ENCODE measurements around the gene TBX6.
"Not testable (repeated sequence)": the region's sequence is repeated elsewhere in the genome, so short reads cannot be mapped to it uniquely, and the experiment has no call there.

TBX6 gene

GRCh38 chr16:30119428-30119827 is 27.7 kb upstream of the TBX6 start:
- Mint-ChIP-seq H3K27ac (peak overlapping the region; percentile 41), H3K36me3 (ENCODE audit: low read depth) (peaks cover 8% of the 10 kb centered on the region), H3K27me3 (ENCODE audit: low read depth) (no peaks in the 10 kb centered on the region), H3K9me3 (no peaks in the 10 kb centered on the region), H3K4me3 (no peak overlapping the region), H3K4me1 (ENCODE audit: low read depth) (peaks cover 10% of the 10 kb centered on the region)
- no peak for DNase-seq (ENCODE audit: low spot score)

- no peaks in the 10 kb centered on the region for H3K9me3 Mint-ChIP-seq
- H3K4me3 Mint-ChIP-seq = no peak overlapping the region
- H3K4me1 Mint-ChIP-seq (ENCODE audit: low read depth) = peaks cover 10% of the 10 kb centered on the region
- H3K27ac Mint-ChIP-seq = no peak overlapping the region
- H3K36me3 Mint-ChIP-seq (ENCODE audit: low read depth) = peaks cover 11% of the 10 kb centered on the region
- DNase-seq (ENCODE audit: low spot score) = no peak
- H3K27me3 Mint-ChIP-seq (ENCODE audit: low read depth) = no peaks in the 10 kb centered on the region
These were observed 26.0 kb upstream of the TBX6 start for GRCh38 chr16:30117768-30118167.

- no peak overlapping the region for H3K4me3 Mint-ChIP-seq
- H3K27me3 Mint-ChIP-seq (ENCODE audit: low read depth) = no peaks in the 10 kb centered on the region
- peaks cover 14% of the 10 kb centered on the region for H3K36me3 Mint-ChIP-seq (ENCODE audit: low read depth)
- peaks cover 8% of the 10 kb centered on the region for H3K4me1 Mint-ChIP-seq (ENCODE audit: low read depth)
- H3K27ac Mint-ChIP-seq = no peak overlapping the region
- H3K9me3 Mint-ChIP-seq = no peaks in the 10 kb centered on the region
- DNase-seq (ENCODE audit: low spot score) = no peak
These were observed 24.8 kb upstream of the TBX6 start for GRCh38 chr16:30116291-30117207.

GRCh38 chr16:30115238-30115637 is 23.5 kb upstream of the TBX6 start:
- Mint-ChIP-seq H3K27me3 (ENCODE audit: low read depth) (no peaks in the 10 kb centered on the region), H3K4me1 (ENCODE audit: low read depth) (peaks cover 3% of the 10 kb centered on the region), H3K4me3 (no peak overlapping the region), H3K27ac (peak overlapping the region; percentile 26), H3K36me3 (ENCODE audit: low read depth) (peaks cover 20% of the 10 kb centered on the region), H3K9me3 (no peaks in the 10 kb centered on the region)
- DNase-seq (ENCODE audit: low spot score) = no peak

- peaks cover 20% of the 10 kb centered on the region for H3K36me3 Mint-ChIP-seq (ENCODE audit: low read depth)
- not testable (repeated sequence) for H3K27me3 Mint-ChIP-seq (ENCODE audit: low read depth); H3K4me3 Mint-ChIP-seq; DNase-seq (ENCODE audit: low spot score); H3K4me1 Mint-ChIP-seq (ENCODE audit: low read depth); H3K9me3 Mint-ChIP-seq
- peak overlapping the region; percentile 26 for H3K27ac Mint-ChIP-seq
These were observed 23.1 kb upstream of the TBX6 start for GRCh38 chr16:30114833-30115232.

GRCh38 chr16:30114411-30114810 is 22.7 kb upstream of the TBX6 start:
- Mint-ChIP-seq H3K27ac (no peak overlapping the region), H3K4me3 (no peak overlapping the region), H3K9me3 (no peaks in the 10 kb centered on the region)

GRCh38 chr16:30113711-30114333 is 22.1 kb upstream of the TBX6 start:
- Mint-ChIP-seq H3K4me1 (ENCODE audit: low read depth) (peaks cover 3% of the 10 kb centered on the region), H3K36me3 (ENCODE audit: low read depth) (peaks cover 17% of the 10 kb centered on the region), H3K27me3 (ENCODE audit: low read depth) (no peaks in the 10 kb centered on the region), H3K4me3 (no peak overlapping the region), H3K27ac (no peak overlapping the region), H3K9me3 (no peaks in the 10 kb centered on the region)
- no peak for DNase-seq (ENCODE audit: low spot score)

More at GRCh38 chr16:30114411-30114810, 22.7 kb upstream of the TBX6 start:
- H3K36me3 Mint-ChIP-seq (ENCODE audit: low read depth) = peaks cover 18% of the 10 kb centered on the region
- H3K27me3 Mint-ChIP-seq (ENCODE audit: low read depth) = no peaks in the 10 kb centered on the region
- no peak for DNase-seq (ENCODE audit: low spot score)
- peaks cover 3% of the 10 kb centered on the region for H3K4me1 Mint-ChIP-seq (ENCODE audit: low read depth)

- DNase-seq (ENCODE audit: low spot score) = no peak
- no peaks in the 10 kb centered on the region for H3K27me3 Mint-ChIP-seq (ENCODE audit: low read depth)
- peaks cover 3% of the 10 kb centered on the region for H3K4me1 Mint-ChIP-seq (ENCODE audit: low read depth)
- peak within 1 kb of the TSS; percentile 57 for H3K27ac Mint-ChIP-seq
- H3K36me3 Mint-ChIP-seq (ENCODE audit: low read depth) = peaks cover 16% of the 10 kb centered on the region
- no peak within 1 kb of the TSS for H3K4me3 Mint-ChIP-seq
- H3K9me3 Mint-ChIP-seq = no peaks in the 10 kb centered on the region
These were observed 21.4 kb upstream of the TBX6 start, which contains the start of gene GDPD3 for GRCh38 chr16:30113031-30113710. Gene GDPD3, minus strand, starts transcription at chr16:30113537. Its CDS starts 59 bp downstream, at chr16:30113478.

GRCh38 chr16:30112197-30113030 is 20.7 kb upstream of the TBX6 start:
- H3K27ac Mint-ChIP-seq = peak overlapping the region; percentile 57
- no peaks in the 10 kb centered on the region for H3K27me3 Mint-ChIP-seq (ENCODE audit: low read depth)
- peak; percentile 56 for DNase-seq (ENCODE audit: low spot score)
- H3K4me3 Mint-ChIP-seq = no peak overlapping the region
- peaks cover 18% of the 10 kb centered on the region for H3K36me3 Mint-ChIP-seq (ENCODE audit: low read depth)
- H3K9me3 Mint-ChIP-seq = no peaks in the 10 kb centered on the region
- peaks cover 3% of the 10 kb centered on the region for H3K4me1 Mint-ChIP-seq (ENCODE audit: low read depth)

- Mint-ChIP-seq H3K9me3 (no peaks in the 10 kb centered on the region), H3K4me3 (no peak overlapping the region), H3K27me3 (ENCODE audit: low read depth) (no peaks in the 10 kb centered on the region), H3K36me3 (ENCODE audit: low read depth) (peaks cover 20% of the 10 kb centered on the region), H3K4me1 (ENCODE audit: low read depth) (peaks cover 3% of the 10 kb centered on the region), H3K27ac (no peak overlapping the region)
- DNase-seq (ENCODE audit: low spot score) = no peak
These were observed 18.9 kb upstream of the TBX6 start for GRCh38 chr16:30110661-30111060.

- no peak overlapping the region for H3K27ac Mint-ChIP-seq
- peaks cover 29% of the 10 kb centered on the region for H3K36me3 Mint-ChIP-seq (ENCODE audit: low read depth)
- no peaks in the 10 kb centered on the region for H3K9me3 Mint-ChIP-seq
- H3K27me3 Mint-ChIP-seq (ENCODE audit: low read depth) = no peaks in the 10 kb centered on the region
- DNase-seq (ENCODE audit: low spot score) = no peak
- peaks cover 4% of the 10 kb centered on the region for H3K4me1 Mint-ChIP-seq (ENCODE audit: low read depth)
- H3K4me3 Mint-ChIP-seq = no peak overlapping the region
These were observed 16.5 kb upstream of the TBX6 start for GRCh38 chr16:30108059-30108850.

GRCh38 chr16:30104492-30104891 is 12.8 kb upstream of the TBX6 start:
- Mint-ChIP-seq H3K4me1 (ENCODE audit: low read depth) (peaks cover 1% of the 10 kb centered on the region), H3K27me3 (ENCODE audit: low read depth) (no peaks in the 10 kb centered on the region), H3K4me3 (no peak overlapping the region), H3K9me3 (no peaks in the 10 kb centered on the region), H3K36me3 (ENCODE audit: low read depth) (peaks cover 18% of the 10 kb centered on the region), H3K27ac (no peak overlapping the region)
- no peak for DNase-seq (ENCODE audit: low spot score)

- Mint-ChIP-seq H3K4me3 (no peak overlapping the region), H3K27ac (peak overlapping the region; percentile 37), H3K9me3 (no peaks in the 10 kb centered on the region), H3K4me1 (ENCODE audit: low read depth) (peaks cover 1% of the 10 kb centered on the region), H3K27me3 (ENCODE audit: low read depth) (no peaks in the 10 kb centered on the region), H3K36me3 (ENCODE audit: low read depth) (peaks cover 18% of the 10 kb centered on the region)
- DNase-seq (ENCODE audit: low spot score) = no peak
These were observed 12.4 kb upstream of the TBX6 start for GRCh38 chr16:30104090-30104489.

All from T-helper 2 cell treated with Interferon-gamma antibody and Interleukin-4, amounts not matched to agents 5 μg/mL and 100 μg/mL, for 36 hours (primary cell).